Stimulated activated CD8-positive, alpha-beta memory T cell treated with anti-CD3 and anti-CD28 coated beads, Interleukin-12 subunit alpha, Interleukin-12 subunit beta, amount 100 ng/mL, for 24 hours (primary cell): ENCODE results near the gene TELO2.
A peak's percentile ranks its signal among the peaks of the same experiment; 100 is the strongest.

ENCODE experiments used
- DNase-seq: peaks from one replicate; pipeline ENCODE4 v3.0.0-alpha.2; 2020; ENCODE audit errors: extremely low read depth

TELO2 gene

DNA sequence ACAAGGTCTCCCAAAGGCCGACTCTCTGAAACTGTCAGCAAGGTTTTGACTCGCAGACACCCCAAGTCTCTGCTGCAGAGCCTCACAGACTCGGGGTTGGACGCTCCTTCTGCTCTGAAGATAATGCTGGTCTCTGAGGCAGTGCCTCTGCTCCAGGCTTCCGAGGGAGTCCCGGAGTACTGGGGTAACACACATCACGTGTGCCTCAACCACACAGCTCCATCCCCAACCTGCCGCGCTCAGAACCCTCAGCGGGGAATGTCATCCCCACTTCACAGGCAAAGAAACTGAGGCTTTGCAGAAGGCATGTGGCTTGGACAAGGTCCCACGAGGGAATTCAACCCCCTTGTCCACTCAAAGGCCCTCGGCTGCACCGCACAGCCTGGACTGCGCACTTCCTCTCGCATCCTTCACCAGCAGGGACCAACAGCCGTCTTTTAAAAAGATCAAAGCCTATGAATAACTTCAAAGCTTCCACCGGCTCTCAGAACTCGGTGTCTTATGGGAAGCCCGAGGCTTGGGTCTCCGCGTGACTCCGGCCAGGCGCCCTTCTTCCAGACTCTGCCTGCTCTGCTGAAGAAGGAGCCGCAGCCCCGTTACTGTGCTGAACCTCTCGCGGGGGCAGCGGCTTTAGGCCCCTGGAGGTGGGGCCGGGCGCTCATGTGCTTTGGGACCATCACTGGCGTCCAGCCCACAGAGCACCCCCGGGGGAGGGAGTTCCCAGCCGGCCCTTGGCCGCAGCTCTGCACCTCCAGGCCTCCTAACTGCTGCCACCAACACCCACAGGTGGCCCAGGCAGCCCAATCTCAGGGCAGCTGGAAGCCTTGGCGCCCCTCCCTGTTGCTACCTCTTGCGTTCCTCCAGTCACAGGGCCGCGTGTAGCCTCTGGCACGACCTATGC, 42.5 kb downstream of the TELO2 start:
- DNase-seq = no peak

DNA sequence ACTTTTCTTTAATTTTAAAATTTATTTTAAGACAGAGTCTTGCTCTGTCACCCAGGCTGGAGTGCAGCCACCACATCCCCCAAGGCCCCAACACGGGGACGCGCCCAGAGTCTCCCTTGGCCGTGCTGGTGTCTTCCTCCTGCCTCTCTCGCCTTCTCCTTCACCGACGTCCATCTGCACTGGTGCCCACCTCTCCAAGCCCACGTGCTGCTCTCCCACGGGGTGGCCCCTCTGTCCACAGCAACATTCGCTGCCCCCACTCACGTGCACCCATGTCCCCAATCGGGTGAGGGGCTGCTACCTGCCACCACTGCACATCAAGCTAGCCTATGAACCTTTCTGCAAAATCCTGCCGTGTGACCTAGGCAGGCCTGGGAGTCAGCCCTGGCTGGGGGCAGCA, 43.4 kb downstream of the TELO2 start:
- no peak for DNase-seq

GRCh38 chr16:1537138-1537577, 44.0 kb downstream of the TELO2 start:
- DNase-seq = no peak

GRCh38 chr16:1537763-1538289, 44.7 kb downstream of the TELO2 start:
- no peak for DNase-seq

DNA sequence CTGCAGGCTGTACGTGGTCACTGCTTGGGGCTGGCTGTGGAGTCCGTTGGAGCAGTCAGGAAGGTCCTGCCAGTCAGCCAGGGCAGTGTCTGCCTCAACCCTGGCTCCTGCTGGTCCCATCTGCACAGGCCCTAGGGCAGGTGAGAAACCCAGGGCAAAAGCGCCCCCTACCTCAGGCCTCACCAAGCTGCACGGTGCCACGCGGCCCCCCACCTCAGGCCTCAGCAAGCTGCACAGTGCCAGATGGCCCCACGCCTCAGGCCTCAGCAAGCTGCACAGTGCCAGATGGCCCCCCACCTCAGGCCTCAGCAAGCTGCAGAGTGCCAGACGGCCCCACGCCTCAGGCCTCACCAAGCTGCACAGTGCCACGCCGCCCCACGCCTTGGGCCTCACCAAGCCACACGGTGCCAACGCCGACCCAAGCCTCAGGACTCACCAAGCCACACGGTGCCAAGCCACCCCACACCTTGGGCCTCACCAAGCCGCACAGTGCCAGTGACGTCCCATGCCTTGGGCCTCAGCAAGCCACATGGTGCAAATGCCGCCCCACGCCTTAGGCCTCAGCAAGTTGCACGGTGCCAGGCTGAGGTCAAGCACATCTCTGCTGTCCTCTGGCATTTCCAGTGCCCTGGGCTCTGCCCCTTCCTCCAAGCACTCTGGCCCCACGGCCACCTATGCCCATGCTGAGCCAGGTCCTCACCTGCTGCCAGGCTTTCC, 45.8 kb downstream of the TELO2 start:
- DNase-seq = no peak

- DNase-seq = no peak
These were observed 46.8 kb downstream of the TELO2 start for GRCh38 chr16:1539720-1540555.

GRCh38 chr16:1540556-1540855, 47.3 kb downstream of the TELO2 start:
- no peak for DNase-seq

GRCh38 chr16:1541293-1542165, 48.4 kb downstream of the TELO2 start:
- DNase-seq = no peak

DNA sequence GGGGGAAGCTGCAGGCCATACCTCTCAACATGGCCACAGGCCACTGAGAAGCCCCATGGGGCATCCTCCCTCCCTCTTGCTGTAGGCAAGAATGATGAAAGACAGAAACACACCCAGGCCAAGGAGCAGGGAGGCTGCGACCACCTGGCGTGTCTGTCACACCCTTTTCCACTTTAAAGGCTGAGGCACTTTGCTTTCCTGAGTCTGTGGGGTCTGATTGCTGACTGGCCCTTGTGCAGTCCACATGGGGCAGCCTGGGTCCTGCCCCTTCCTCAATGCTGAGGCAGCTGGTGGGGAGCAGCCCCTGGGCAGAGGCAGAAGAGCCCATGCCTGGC, 49.0 kb downstream of the TELO2 start:
- DNase-seq = no peak

- no peak for DNase-seq
These were observed 49.4 kb downstream of the TELO2 start for GRCh38 chr16:1542533-1542932.

- peak; percentile 31 for DNase-seq
These were observed 50.1 kb downstream of the TELO2 start for GRCh38 chr16:1543085-1543896.

DNA sequence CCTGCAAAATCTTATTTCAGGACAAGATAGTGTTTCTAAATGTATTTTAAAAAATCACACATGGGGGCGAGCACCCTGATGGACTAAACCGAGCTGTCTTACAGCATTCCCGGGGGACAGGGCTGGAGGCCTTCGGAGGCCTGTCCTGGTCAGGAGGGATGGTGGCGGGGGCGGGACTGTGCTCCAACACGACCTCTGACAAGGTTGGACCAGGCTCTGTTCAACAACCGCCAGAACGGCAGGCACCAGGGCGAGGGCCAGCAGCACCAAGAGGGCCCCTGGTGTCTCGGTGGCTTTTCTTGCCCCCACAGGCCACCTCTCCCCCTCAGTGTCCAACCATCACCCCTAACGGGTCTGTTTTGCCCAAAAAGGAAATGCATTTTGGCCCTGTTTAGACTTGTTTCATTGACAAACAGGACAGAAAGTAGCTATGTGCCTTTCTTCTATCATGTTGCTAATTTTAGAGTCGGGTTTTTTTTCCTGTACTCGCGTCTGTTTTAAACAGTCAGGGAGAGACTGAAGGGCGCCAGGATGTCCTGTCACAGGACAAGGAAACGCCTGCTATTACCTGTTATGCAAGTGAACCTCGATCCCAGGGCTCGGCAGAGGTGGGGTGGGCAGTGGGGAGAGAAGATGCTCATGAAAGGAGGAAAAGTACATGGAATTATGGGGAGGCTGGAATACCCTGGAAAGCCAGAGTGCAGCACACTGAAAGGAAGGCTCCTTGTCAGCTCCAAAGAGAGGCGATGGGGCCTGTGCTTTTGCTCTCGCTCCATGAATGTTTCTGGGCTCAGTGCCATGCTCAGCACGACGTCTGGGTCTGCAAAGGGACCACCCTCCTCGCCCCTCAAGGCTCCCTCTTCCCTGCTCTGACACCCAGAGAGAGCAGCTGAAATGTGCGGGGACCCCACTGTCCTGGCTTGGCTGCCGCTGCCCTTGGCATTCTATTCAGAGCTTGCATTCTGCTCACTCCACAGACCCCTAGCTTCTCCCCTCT, 52.2 kb downstream of the TELO2 start:
- DNase-seq = no peak

DNA sequence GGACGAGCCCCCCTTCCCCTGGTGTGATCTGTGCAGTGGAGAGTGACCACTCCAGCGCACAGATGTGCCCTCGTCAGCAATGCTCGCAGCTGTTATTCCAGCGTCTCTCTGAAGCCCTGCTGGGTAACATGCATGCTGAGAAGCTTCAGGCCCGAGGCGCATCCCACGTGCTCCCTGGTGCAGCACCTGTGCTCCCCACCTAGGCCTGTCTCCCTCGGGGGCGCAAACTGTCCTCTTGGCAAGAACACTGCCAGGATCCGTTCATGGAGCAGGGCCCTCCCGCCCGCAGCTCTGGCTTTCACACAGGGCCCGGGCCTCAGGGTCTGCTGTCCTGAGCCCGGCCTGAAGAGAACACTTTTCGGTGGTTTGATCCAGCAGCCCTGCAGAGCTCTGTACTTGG, 53.3 kb downstream of the TELO2 start:
- no peak for DNase-seq

GRCh38 chr16:1548233-1548632, 55.1 kb downstream of the TELO2 start:
- DNase-seq = no peak

DNA sequence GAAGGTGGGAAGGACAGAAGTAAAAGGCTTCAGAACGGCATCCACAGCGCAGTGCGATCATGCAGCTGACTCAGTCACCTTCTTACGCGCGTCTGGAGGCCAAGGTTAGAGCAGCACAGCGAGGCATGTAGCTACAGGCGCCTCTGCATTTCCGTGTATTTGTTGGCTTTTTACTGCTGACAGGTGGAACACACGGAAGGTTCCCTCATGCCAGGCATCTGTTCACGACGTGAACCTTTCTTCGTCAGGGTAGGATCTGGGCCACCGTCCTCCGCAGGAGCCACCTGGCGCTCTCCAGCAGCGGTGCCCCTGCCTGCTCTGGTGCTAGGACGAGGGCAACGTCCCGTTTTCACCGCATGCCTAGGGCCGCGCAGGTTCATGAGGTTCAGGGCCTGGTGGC, 55.6 kb downstream of the TELO2 start:
- no peak for DNase-seq

- no peak for DNase-seq
These were observed 56.9 kb downstream of the TELO2 start for GRCh38 chr16:1550069-1550468.

DNA sequence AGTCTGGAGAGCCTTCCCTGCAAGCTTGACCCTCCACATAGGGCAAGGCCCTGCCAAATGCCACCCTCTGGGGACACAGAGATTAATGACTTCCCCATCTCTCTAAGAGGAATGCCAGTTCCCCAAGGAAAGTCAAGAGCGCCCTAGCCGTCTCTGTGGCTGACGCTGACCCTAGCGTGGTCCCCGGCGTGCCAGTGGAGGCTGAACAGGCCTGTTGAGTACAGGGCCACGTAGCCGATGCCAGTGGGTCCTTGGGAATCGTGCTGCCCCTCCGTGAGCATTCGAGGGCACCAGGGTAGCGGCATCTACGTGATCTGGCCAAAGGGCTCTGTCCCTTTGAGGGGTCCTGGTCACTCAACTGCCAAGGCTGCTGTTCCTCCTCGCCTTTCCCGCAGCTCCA, 57.5 kb downstream of the TELO2 start:
- DNase-seq = no peak

DNA sequence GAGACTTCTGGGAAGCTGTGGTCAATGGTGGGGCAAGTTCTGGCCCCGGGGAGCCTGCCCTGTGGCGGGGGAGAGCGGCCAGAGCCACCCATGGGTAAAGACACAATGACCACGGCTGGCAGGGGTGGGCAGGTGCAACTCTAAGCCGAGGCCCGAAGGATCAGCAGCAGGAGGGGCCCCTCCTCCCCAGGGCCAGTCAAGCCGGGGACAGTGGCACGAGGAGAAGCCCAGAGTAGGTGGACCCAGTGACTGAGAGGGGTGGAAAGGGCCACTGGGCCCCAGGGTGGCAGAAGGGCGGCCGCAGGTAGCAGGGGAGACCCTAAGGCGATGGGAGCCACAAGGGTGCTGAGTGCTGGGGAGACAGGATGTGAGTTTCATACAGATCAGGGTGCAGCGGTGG, 58.0 kb downstream of the TELO2 start:
- no peak for DNase-seq

DNA sequence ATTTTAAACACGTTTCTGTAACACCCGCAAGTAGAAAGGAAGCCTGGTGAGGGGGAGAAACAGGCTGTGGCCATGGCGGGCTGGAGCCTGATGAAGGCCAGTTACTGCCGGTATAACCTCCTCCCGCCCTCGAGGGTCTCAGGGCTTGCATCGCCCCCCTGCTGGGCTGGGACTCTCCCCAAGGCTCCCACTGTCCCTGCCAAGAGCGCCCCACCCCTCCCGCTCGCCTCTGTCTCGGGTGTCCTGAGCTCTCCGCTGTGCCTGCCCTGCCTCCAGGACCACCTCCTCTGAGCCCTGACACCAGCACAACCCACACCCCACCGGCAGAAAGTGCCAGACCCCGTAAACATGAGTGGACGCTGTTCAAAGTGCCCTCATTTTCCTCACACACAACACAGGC, 59.0 kb downstream of the TELO2 start:
- no peak for DNase-seq
